Measurements from ENCODE around the gene MMP10.

MMP10 gene

GRCh38 chr11:102773386-102773785 lies 7.0 kb downstream of the MMP10 start:
- no peak for DNase-seq (ENCODE audit: extremely low spot score)
- TF ChIP-seq CTCF (IDR thresholded peaks at IDR 0.05; ENCODE audit: control extremely low read depth, extremely low read depth, low read depth, missing control alignments) = no peak
- ChIA-PET CTCF (no interaction called here), POLR2A (no interaction called here)

- DNase-seq (ENCODE audit: extremely low spot score) = no peak
- no peak for TF ChIP-seq CTCF (IDR thresholded peaks at IDR 0.05; ENCODE audit: control extremely low read depth, extremely low read depth, low read depth, missing control alignments)
- ChIA-PET CTCF (interaction anchor here (1.0 kb wide), 1 partner anchor 16 kb away, joined by 3 read pairs; no protein-coding TSS in a partner anchor), POLR2A (no interaction called here)
These were observed 9.1 kb downstream of the MMP10 start for GRCh38 chr11:102771351-102771750.

- CTCF ChIA-PET = interaction anchor here (1.0 kb wide), 1 partner anchor 15 kb away, joined by 3 read pairs; no protein-coding TSS in a partner anchor
- no peak for DNase-seq (ENCODE audit: extremely low spot score)
These were observed 10.2 kb downstream of the MMP10 start for GRCh38 chr11:102770191-102770590.

GRCh38 chr11:102767800-102768199 lies 12.6 kb downstream of the MMP10 start:
- ChIA-PET CTCF (interaction anchor here (0.6 kb wide), 1 partner anchor 14 kb away, joined by 3 read pairs; no protein-coding TSS in a partner anchor), POLR2A (no interaction called here)
- no peak for TF ChIP-seq CTCF (IDR thresholded peaks at IDR 0.05; ENCODE audit: control extremely low read depth, extremely low read depth, low read depth, missing control alignments)
- no peak for DNase-seq (ENCODE audit: extremely low spot score)

More at GRCh38 chr11:102770191-102770590, 10.2 kb downstream of the MMP10 start:
- POLR2A ChIA-PET = no interaction called here
- TF ChIP-seq CTCF (IDR thresholded peaks at IDR 0.05; ENCODE audit: control extremely low read depth, extremely low read depth, low read depth, missing control alignments) = no peak

- POLR2A ChIA-PET = no interaction called here
These were observed 17.0 kb downstream of the MMP10 start for GRCh38 chr11:102763440-102763839.

GRCh38 chr11:102762361-102762767 lies 18.1 kb downstream of the MMP10 start:
- TF ChIP-seq CTCF (IDR thresholded peaks at IDR 0.05; ENCODE audit: control extremely low read depth, extremely low read depth, low read depth, missing control alignments) = no peak
- ChIA-PET CTCF (interaction anchor here (1.3 to 1.4 kb wide), 2 partner anchors 34 to 274 kb away, joined by 3 read pairs; no protein-coding TSS in a partner anchor), POLR2A (interaction anchor here (0.7 kb wide), 1 partner anchor 185 kb away, joined by 3 read pairs; no protein-coding TSS in a partner anchor)
- DNase-seq (ENCODE audit: extremely low spot score) = no peak

More at GRCh38 chr11:102763440-102763839, 17.0 kb downstream of the MMP10 start:
- no peak for TF ChIP-seq CTCF (IDR thresholded peaks at IDR 0.05; ENCODE audit: control extremely low read depth, extremely low read depth, low read depth, missing control alignments)
- DNase-seq (ENCODE audit: extremely low spot score) = no peak
- CTCF ChIA-PET = no interaction called here
